GM12872 (cell line): Measurements from ENCODE around the gene LAMA3.

Experiments
- CTCF ChIP-seq: IDR thresholded peaks from 3 replicates; pipeline ENCODE4 v1.5.1; 2011; ENCODE audit warnings: low read depth, mild to moderate bottlenecking, low read length, moderate library complexity; ENCODE audit not compliant: insufficient read depth

Gene LAMA3

GRCh38 chr18:23953984-23954383 lies 264.7 kb downstream of the LAMA3 start:
- TF ChIP-seq CTCF = no peak

GRCh38 chr18:23956483-23956882 lies 267.2 kb downstream of the LAMA3 start:
- TF ChIP-seq CTCF = no peak

GRCh38 chr18:23958036-23958435 lies 268.8 kb downstream of the LAMA3 start:
- TF ChIP-seq CTCF = no peak

GRCh38 chr18:23963443-23964165 lies 274.4 kb downstream of the LAMA3 start:
- TF ChIP-seq CTCF = no peak

DNA sequence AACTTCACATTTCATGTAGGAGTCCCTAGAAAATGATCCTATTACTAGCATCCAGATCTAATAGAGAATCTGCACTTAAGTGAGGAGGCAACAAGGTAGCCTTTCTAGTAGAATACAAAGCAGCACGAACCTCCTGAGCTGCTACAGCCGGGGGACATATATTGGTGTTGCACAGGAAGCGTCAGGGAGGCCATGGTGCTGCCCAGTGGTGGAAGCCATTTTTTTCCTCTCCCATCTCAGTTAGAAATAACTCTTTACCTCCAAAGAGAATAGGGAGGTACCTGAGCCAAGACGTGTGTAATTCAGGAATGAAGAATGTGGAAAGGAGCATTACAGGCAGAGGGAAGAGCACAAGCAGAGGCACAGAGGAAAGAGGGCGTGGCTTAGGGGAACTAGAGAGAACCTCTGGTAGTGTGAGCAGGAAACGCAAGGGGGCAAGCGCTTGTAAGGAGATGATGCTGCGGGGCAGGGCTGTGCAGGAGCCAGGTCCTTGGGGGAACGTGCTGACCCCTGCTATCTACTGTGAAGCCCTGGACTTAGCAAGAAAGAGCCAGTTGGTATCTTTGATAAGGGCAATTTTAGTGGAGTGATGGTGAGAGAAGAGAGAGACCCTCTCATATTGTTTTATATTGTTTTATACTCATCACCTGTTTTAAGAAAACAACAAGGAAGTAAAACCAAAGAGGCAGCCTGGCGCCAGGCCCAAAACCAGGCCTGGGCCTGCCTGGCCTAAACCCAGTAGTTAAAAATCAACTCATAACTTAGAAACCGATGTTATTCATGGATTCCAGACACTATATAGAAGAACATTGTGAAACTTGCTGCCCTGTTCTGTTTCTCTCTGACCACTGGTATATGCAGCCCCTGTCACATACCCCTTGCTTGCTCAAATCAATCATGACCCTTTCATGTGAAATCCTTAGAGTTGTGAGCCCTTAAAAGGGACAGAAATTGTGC lies 275.3 kb downstream of the LAMA3 start:
- TF ChIP-seq CTCF = no peak

- no peak for TF ChIP-seq CTCF
Observed at GRCh38 chr18:23966909-23967308, 277.7 kb downstream of the LAMA3 start.

DNA sequence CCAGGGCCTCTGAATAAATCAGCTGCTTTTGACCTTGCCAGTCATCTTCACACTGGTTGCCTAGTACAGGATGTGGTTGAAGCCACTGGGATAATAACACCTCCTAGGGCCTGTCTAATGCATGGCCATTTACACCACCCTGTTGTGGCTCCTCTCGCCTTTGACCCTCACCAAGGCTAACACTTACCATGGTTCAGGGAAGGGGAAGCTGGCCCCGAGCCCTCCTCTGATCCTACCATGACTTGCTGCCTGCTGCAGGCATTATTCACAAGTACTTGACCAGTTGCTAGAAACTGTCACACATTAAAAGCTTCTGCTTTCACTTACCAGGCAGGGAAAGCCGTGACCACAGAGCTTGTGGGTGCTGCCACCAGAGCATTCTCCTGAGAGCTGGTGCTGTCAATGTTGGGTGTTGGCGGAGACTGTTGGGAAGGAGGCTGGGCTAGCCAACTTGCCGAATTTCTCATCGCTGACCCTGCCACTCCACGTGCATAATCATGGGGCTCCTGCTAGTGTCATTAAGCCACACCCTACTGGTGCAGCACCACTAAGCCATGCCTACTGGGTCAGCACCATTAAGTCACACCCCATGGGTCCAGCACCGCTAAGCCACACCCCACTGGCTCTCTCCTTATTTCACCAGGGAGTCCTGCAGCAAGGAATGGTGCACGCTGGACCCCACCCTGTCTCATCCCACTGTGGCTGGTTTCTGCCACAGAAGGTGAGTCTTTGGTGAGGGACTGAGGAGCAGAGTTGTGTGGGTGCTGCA lies 278.3 kb downstream of the LAMA3 start:
- no peak for TF ChIP-seq CTCF
